HEK293 (cell line): ENCODE data around the gene DHFR.

Experiments
- CTCF ChIP-seq: fragments of 450-650 bp; formaldehyde crosslinking; IDR thresholded peaks from 2 replicates; pipeline ENCODE4 v1.5.1; 2016; ENCODE audit warnings: missing biosample characterization, missing genetic modification characterization
- KLF9 ChIP-seq: fragments of 450-650 bp; formaldehyde crosslinking; IDR thresholded peaks from 2 replicates; pipeline ENCODE4 v1.5.1; 2016; ENCODE audit warnings: missing biosample characterization, missing genetic modification characterization, low read depth
- TCF7L2 ChIP-seq: IDR thresholded peaks from 2 replicates; pipeline ENCODE4 v1.6.1; 2011; ENCODE audit warnings: low read depth, mild to moderate bottlenecking, inconsistent platforms, low read length, moderate library complexity, borderline replicate concordance
- ZBTB11 ChIP-seq: fragments of 450-650 bp; formaldehyde crosslinking; conservative IDR thresholded peaks from 2 replicates; pipeline ENCODE4 v1.5.1; 2016; ENCODE audit warnings: low read depth, missing biosample characterization, missing genetic modification characterization
- ZNF155 ChIP-seq: fragments of 450-650 bp; formaldehyde crosslinking; IDR thresholded peaks from 2 replicates; pipeline ENCODE4 v1.5.1; 2016; ENCODE audit warnings: missing biosample characterization, missing genetic modification characterization
- ZNF16 ChIP-seq: fragments of 450-650 bp; formaldehyde crosslinking; IDR thresholded peaks from 2 replicates; pipeline ENCODE4 v1.5.1; 2016; ENCODE audit warnings: low read depth, missing biosample characterization, missing genetic modification characterization
- ZNF324 ChIP-seq: fragments of 450-650 bp; formaldehyde crosslinking; IDR thresholded peaks from 2 replicates; pipeline ENCODE4 v1.5.1; 2016; ENCODE audit warnings: missing biosample characterization, missing genetic modification characterization
- ZNF433 ChIP-seq: fragments of 450-650 bp; formaldehyde crosslinking; IDR thresholded peaks from 2 replicates; pipeline ENCODE4 v1.5.1; 2016; ENCODE audit warnings: missing biosample characterization, missing genetic modification characterization, low read depth
- ZNF549 ChIP-seq: fragments of 450-650 bp; IDR thresholded peaks from 2 replicates; pipeline ENCODE4 v1.5.1; 2018; ENCODE audit warnings: missing biosample characterization, missing genetic modification characterization, mild to moderate bottlenecking, inconsistent platforms, moderate library complexity

GRCh38 chr5:80618438-80618837 is 36.3 kb downstream of the DHFR start:
- no peak for TF ChIP-seq KLF9 (tag by site-specific recombination)
- TF ChIP-seq ZBTB11 (tag by site-specific recombination) = no peak
- TF ChIP-seq CTCF (tag by site-specific recombination) = no peak
- no peak for TF ChIP-seq ZNF324
- TF ChIP-seq ZNF549 (tag by site-specific recombination) = no peak
- no peak for TF ChIP-seq ZNF16 (tag by site-specific recombination)
- no peak for TF ChIP-seq TCF7L2
- TF ChIP-seq ZNF433 (tag by site-specific recombination) = no peak
- TF ChIP-seq ZNF155 (tag by site-specific recombination) = no peak
